GM23338 (cell line): ENCODE results near the gene RPS4Y1. TPM values are rescaled to one million over a fixed set of nuclear protein-coding genes. Genes with fewer than 3 reads are reported as not detected.

Experiments
- ATAC-seq: fragments of 200-7000 bp; cut with Tn5 transposase; 3 replicates; pipeline ENCODE4 v1.9.1; 2020
- DNase-seq: peaks from one replicate; pipeline ENCODE4 v3.0.0-alpha.2; 2015; ENCODE audit warnings: low spot score
- H2AFZ ChIP-seq: fragments of 200-600 bp; sonication (generic); 2 replicates; pipeline ENCODE4 v1.8.0; 2016; ENCODE audit warnings: antibody characterized with exemption, mild to moderate bottlenecking, moderate library complexity
- H3F3A ChIP-seq: fragments of 200-600 bp; sonication (generic); replicated peaks from 2 replicates; pipeline ENCODE4 v1.8.0; 2017; ENCODE audit warnings: antibody characterized with exemption, mixed run types, low read depth
- H3K27ac ChIP-seq: fragments of 200-600 bp; sonication (generic); 2 replicates; pipeline ENCODE4 v1.6.1; 2016; ENCODE audit warnings: low read depth
- H3K27me3 ChIP-seq: fragments of 200-600 bp; sonication (generic); 2 replicates; pipeline ENCODE4 v1.8.0; 2016; ENCODE audit warnings: mild to moderate bottlenecking, mixed run types, moderate library complexity; ENCODE audit not compliant: insufficient read depth
- H3K36me3 ChIP-seq: fragments of 200-600 bp; sonication (generic); 2 replicates; pipeline ENCODE4 v1.8.0; 2016; ENCODE audit warnings: mild to moderate bottlenecking; ENCODE audit not compliant: insufficient read depth
- H3K4me1 ChIP-seq: fragments of 200-600 bp; sonication (generic); 2 replicates; pipeline ENCODE4 v1.8.0; 2016; ENCODE audit warnings: mild to moderate bottlenecking, moderate library complexity; ENCODE audit not compliant: insufficient read depth
- H3K4me2 ChIP-seq: fragments of 200-600 bp; sonication (generic); 2 replicates; pipeline ENCODE4 v1.7.1; 2017; ENCODE audit warnings: mixed run types
- H3K4me3 ChIP-seq: fragments of 200-600 bp; sonication (generic); 2 replicates; pipeline ENCODE4 v1.6.1; 2016; ENCODE audit warnings: mixed run types
- H3K79me2 ChIP-seq: fragments of 200-600 bp; sonication (generic); replicated peaks from 2 replicates; pipeline ENCODE4 v1.8.0; 2017; ENCODE audit warnings: mild to moderate bottlenecking; ENCODE audit not compliant: insufficient read depth
- H3K9me2 ChIP-seq: fragments of 200-600 bp; sonication (generic); 2 replicates; pipeline ENCODE4 v1.8.0; 2017; ENCODE audit not compliant: insufficient read depth
- H4K20me1 ChIP-seq: fragments of 200-600 bp; sonication (generic); replicated peaks from 2 replicates; pipeline ENCODE4 v1.8.0; 2017; ENCODE audit warnings: mild to moderate bottlenecking; ENCODE audit not compliant: insufficient read depth
- H3K27ac Mint-ChIP-seq: 2 replicates; pipeline ENCODE4 v1.8.0; 2020; ENCODE audit warnings: inconsistent platforms, mild to moderate bottlenecking, moderate library complexity, mixed read lengths
- H3K27me3 Mint-ChIP-seq: 3 replicates; pipeline ENCODE4 v1.8.0; 2022; ENCODE audit warnings: low read depth, mild to moderate bottlenecking, moderate library complexity, mixed read lengths, inconsistent platforms; ENCODE audit not compliant: insufficient read depth, poor library complexity
- H3K36me3 Mint-ChIP-seq: 3 replicates; pipeline ENCODE4 v1.8.0; 2021; ENCODE audit warnings: low read depth, mild to moderate bottlenecking, inconsistent platforms, moderate library complexity, mixed read lengths
- H3K4me1 Mint-ChIP-seq: 3 replicates; pipeline ENCODE4 v1.8.0; 2020; ENCODE audit warnings: mild to moderate bottlenecking, inconsistent platforms, mixed read lengths
- H3K4me3 Mint-ChIP-seq: 3 replicates; pipeline ENCODE4 v1.8.0; 2021; ENCODE audit warnings: moderate library complexity, mild to moderate bottlenecking, inconsistent platforms, mixed read lengths
- H3K9me3 Mint-ChIP-seq: 3 replicates; pipeline ENCODE4 v1.8.0; 2020; ENCODE audit warnings: moderate library complexity, mild to moderate bottlenecking, inconsistent platforms, mixed read lengths
- CREB1 ChIP-seq: fragments of 250-450 bp; sonication (Bioruptor Pico); IDR thresholded peaks from 2 replicates; pipeline ENCODE4 v1.5.0; 2020; ENCODE audit warnings: low read depth, mild to moderate bottlenecking, moderate library complexity
- EZH2 ChIP-seq: fragments of 200-600 bp; sonication (generic); IDR thresholded peaks from one replicate; pipeline ENCODE4 v1.8.0; 2017; ENCODE audit warnings: antibody characterized with exemption, mild to moderate bottlenecking, low read depth; ENCODE audit not compliant: unreplicated experiment
- JUNB ChIP-seq: IDR thresholded peaks from one replicate; pipeline ENCODE4 v1.6.1; 2016; ENCODE audit warnings: antibody characterized with exemption; ENCODE audit not compliant: unreplicated experiment
- NANOG ChIP-seq: IDR thresholded peaks from 2 replicates; pipeline ENCODE4 v1.6.1; 2016; ENCODE audit warnings: antibody characterized with exemption, borderline replicate concordance
- POLR2AphosphoS5 ChIP-seq: IDR thresholded peaks from 2 replicates; pipeline ENCODE4 v1.6.1; 2016; ENCODE audit warnings: antibody characterized with exemption, low read depth
- REST ChIP-seq: IDR thresholded peaks from one replicate; pipeline ENCODE4 v1.6.1; 2018; ENCODE audit warnings: antibody characterized with exemption; ENCODE audit not compliant: unreplicated experiment
- STAT1 ChIP-seq: IDR thresholded peaks from one replicate; pipeline ENCODE4 v1.6.1; 2016; ENCODE audit warnings: antibody characterized with exemption; ENCODE audit not compliant: unreplicated experiment
- ZNF114 ChIP-seq: fragments of 250-450 bp; sonication (Bioruptor Pico); IDR thresholded peaks from 2 replicates; pipeline ENCODE4 v1.5.0; 2020; ENCODE audit warnings: mild to moderate bottlenecking, moderate library complexity
- ZNF331 ChIP-seq: fragments of 250-450 bp; sonication (Bioruptor Pico); IDR thresholded peaks from 2 replicates; pipeline ENCODE4 v1.5.0; 2020; ENCODE audit warnings: low read depth, mild to moderate bottlenecking, moderate library complexity
- polyA plus RNA-seq: library from polyadenylated mRNA; unstranded; fragments of >200 nt; fragmentation: Nextera tagmentation; extraction: Ambion mirVana; gene quantifications from 2 replicates; pipeline ENCODE4 v1.2.1, GENCODE V29; 2016
- total RNA-seq: library from RNA; depleted of rRNA; stranded (reverse); fragments of >200 nt; shearing (Covaris generic); gene quantifications from 2 replicates; pipeline ENCODE4 v1.2.3, GENCODE V29; 2014
- TF ChIP-seq, protein P1 (sequence below), 2 experiments: fragments of 200-600 bp in 1 of 2; sonication (generic) in 1 of 2; conservative IDR thresholded peaks; 2 replicates each; pipeline versions ENCODE4 v1.5.1 to v1.6.1; 2016 to 2017; ENCODE audit warnings: antibody characterized with exemption in 2 of 2, low read depth in 2 of 2, mild to moderate bottlenecking in 2 of 2, moderate library complexity in 1 of 2
- TF ChIP-seq, protein P2 (sequence below): IDR thresholded peaks from 2 replicates; pipeline ENCODE4 v1.6.1; 2016; ENCODE audit warnings: antibody characterized with exemption

The RPS4Y1 gene
- total and polyA plus RNA-seq, 2 experiments from 2014 or later: 216 to 294 TPM

GRCh38 chrY:2837932-2838331 lies 3.5 kb upstream of the RPS4Y1 start (continued):
- TF ChIP-seq, protein P1, sequence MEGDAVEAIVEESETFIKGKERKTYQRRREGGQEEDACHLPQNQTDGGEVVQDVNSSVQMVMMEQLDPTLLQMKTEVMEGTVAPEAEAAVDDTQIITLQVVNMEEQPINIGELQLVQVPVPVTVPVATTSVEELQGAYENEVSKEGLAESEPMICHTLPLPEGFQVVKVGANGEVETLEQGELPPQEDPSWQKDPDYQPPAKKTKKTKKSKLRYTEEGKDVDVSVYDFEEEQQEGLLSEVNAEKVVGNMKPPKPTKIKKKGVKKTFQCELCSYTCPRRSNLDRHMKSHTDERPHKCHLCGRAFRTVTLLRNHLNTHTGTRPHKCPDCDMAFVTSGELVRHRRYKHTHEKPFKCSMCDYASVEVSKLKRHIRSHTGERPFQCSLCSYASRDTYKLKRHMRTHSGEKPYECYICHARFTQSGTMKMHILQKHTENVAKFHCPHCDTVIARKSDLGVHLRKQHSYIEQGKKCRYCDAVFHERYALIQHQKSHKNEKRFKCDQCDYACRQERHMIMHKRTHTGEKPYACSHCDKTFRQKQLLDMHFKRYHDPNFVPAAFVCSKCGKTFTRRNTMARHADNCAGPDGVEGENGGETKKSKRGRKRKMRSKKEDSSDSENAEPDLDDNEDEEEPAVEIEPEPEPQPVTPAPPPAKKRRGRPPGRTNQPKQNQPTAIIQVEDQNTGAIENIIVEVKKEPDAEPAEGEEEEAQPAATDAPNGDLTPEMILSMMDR (conservative IDR thresholded peaks at IDR 0.05; ENCODE audit: low read depth in 2 of 2): no peak
- TF ChIP-seq STAT1 (no peak), POLR2AphosphoS5 (no peak)

- no peak overlapping the region for H3K27ac ChIP-seq
- H3K36me3 ChIP-seq: peaks cover 26% of the 10 kb centered on the region
- DNase-seq (no peak), ATAC-seq (no peak)
- peaks cover 98% of the 10 kb centered on the region for H3K79me2 ChIP-seq
- Mint-ChIP-seq H3K27me3 (no peaks in the 10 kb centered on the region), H3K36me3 (peaks cover 94% of the 10 kb centered on the region), H3K9me3 (no peaks in the 10 kb centered on the region), H3K27ac (no peak overlapping the region), H3K4me3 (no peak overlapping the region; the same call in 2 of the 3 replicates), H3K4me1 (peaks cover 17% of the 10 kb centered on the region)
- H3F3A ChIP-seq: no peaks in the 10 kb centered on the region
- TF ChIP-seq EZH2 (no peak), JUNB (no peak), STAT1 (no peak), ZNF114 (CRISPR knock-in tag) (no peak), NANOG (no peak), ZNF331 (CRISPR knock-in tag) (no peak), REST (no peak), CREB1 (CRISPR knock-in tag) (no peak)
- TF ChIP-seq, protein P2, sequence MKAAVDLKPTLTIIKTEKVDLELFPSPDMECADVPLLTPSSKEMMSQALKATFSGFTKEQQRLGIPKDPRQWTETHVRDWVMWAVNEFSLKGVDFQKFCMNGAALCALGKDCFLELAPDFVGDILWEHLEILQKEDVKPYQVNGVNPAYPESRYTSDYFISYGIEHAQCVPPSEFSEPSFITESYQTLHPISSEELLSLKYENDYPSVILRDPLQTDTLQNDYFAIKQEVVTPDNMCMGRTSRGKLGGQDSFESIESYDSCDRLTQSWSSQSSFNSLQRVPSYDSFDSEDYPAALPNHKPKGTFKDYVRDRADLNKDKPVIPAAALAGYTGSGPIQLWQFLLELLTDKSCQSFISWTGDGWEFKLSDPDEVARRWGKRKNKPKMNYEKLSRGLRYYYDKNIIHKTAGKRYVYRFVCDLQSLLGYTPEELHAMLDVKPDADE: no peak
- no peaks in the 10 kb centered on the region for H3K9me2 ChIP-seq
- H3K4me2 ChIP-seq: no peak overlapping the region
- no peaks in the 10 kb centered on the region for H3K27me3 ChIP-seq
- H2AFZ ChIP-seq: no peak overlapping the region
- no peak overlapping the region for H3K4me3 ChIP-seq
- 0 out of 2 replicates have a peak, but pooled peaks cover 4% of the 10 kb centered on the region for H3K4me1 ChIP-seq
- H4K20me1 ChIP-seq: peaks cover 12% of the 10 kb centered on the region; the same call in 1 of the 2 replicates
Observed at GRCh38 chrY:2846791-2847190, 5.4 kb downstream of the RPS4Y1 start.
